ENCODE results near the gene STAG1. TPM values are rescaled to one million over a fixed set of nuclear protein-coding genes. Genes with fewer than 3 reads are reported as not detected.

The STAG1 gene
- total RNA-seq, 1 experiment from 2014 or later = 34.6 TPM

DNA sequence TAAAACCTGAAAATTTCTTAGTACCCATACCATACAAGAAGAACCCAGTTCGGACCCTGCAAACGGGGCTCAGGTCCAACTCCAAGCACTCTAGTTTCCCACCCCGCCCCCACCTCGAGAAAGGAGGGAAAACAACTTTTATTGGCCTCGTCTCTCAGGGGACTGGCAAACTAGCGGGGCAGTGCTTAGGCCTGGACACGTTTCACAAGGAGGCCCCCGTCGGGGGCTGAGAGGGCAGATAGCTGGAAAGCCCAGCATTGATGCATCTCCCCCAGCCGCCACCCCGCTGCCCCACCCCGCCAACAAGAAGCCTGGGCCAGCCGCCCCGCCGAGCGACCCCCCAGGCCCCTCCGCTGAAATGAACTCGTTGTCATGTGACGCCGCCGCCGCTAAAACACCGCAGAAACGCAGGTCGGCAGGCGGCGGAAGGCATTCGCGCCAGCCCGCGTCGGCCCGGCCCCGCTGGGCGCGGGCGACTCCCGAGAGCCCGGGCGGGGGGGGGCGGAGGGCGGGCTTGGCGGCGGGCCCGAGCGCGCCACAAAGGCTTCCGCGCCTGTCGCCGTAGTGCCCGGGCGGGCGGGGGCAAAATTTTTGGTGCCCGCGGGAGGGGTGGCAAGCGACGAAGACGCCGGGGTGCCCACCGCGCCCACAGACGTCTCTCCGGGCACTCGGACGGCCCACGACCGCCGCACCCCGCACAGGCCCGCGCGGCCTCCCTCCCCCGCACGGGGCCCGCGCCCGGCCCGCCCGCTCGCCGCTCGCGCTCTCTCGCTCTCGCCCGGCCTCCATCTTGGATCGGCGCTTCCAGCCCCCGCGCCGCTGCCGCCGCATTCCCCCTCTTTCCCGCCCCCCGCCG is 634 bp downstream of the STAG1 start:
- TF ChIP-seq, protein P1, sequence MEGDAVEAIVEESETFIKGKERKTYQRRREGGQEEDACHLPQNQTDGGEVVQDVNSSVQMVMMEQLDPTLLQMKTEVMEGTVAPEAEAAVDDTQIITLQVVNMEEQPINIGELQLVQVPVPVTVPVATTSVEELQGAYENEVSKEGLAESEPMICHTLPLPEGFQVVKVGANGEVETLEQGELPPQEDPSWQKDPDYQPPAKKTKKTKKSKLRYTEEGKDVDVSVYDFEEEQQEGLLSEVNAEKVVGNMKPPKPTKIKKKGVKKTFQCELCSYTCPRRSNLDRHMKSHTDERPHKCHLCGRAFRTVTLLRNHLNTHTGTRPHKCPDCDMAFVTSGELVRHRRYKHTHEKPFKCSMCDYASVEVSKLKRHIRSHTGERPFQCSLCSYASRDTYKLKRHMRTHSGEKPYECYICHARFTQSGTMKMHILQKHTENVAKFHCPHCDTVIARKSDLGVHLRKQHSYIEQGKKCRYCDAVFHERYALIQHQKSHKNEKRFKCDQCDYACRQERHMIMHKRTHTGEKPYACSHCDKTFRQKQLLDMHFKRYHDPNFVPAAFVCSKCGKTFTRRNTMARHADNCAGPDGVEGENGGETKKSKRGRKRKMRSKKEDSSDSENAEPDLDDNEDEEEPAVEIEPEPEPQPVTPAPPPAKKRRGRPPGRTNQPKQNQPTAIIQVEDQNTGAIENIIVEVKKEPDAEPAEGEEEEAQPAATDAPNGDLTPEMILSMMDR (conservative IDR thresholded peaks at IDR 0.05) = no peak
- Histone ChIP-seq H4K8ac (replicated peaks; ENCODE audit: insufficient read length, low read depth, low read length) (no peak overlapping the region), H2BK5ac (ENCODE audit: insufficient read length, low read length) (peak overlapping the region; percentile 88), H3K4me2 (ENCODE audit: insufficient read depth, insufficient read length, low read length) (peak overlapping the region; percentile 95), H3K27me3 (ENCODE audit: insufficient read depth, low read length) (no peaks in the 10 kb centered on the region), H2AFZ (ENCODE audit: low read length) (no peak overlapping the region), H3T11ph (ENCODE audit: low read length) (no peak overlapping the region), H3K56ac (ENCODE audit: insufficient read length, low read depth, low read length) (peak overlapping the region; percentile 92), H2AK5ac (ENCODE audit: insufficient read length, low read length) (no peak overlapping the region), H3K9me3 (ENCODE audit: control insufficient read depth, low read depth, low read length) (no peaks in the 10 kb centered on the region), H3K14ac (ENCODE audit: insufficient read depth, low read length) (peak overlapping the region; percentile 97), H3K4ac (ENCODE audit: low read depth, low read length) (no peak overlapping the region; the same call in 1 of the 2 replicates), H3K23ac (ENCODE audit: insufficient read length, low read depth, low read length) (no peak overlapping the region), H4K5ac (ENCODE audit: insufficient read length, low read depth, low read length) (no peak overlapping the region), H3K4me1 (ENCODE audit: insufficient read depth, low read length) (peaks cover 5% of the 10 kb centered on the region; the same call in 1 of the 2 replicates), H3K27ac (ENCODE audit: insufficient read length, low read depth, low read length) (peak overlapping the region; percentile 81), H2BK12ac (ENCODE audit: insufficient read length, low read depth, low read length) (peak overlapping the region; percentile 67), H2BK15ac (ENCODE audit: low read depth, low read length) (no peak overlapping the region), H2BK120ac (ENCODE audit: low read depth, low read length, poor library complexity, severe bottlenecking) (no peak overlapping the region), H2BK20ac (ENCODE audit: low read depth, low read length, poor library complexity, severe bottlenecking) (no peak overlapping the region), H3K79me2 (ENCODE audit: insufficient read depth, low read length) (peaks cover 23% of the 10 kb centered on the region; the same call in 1 of the 2 replicates), H4K91ac (ENCODE audit: insufficient read length, low read depth, low read length) (no peak overlapping the region), H3K23me2 (ENCODE audit: insufficient read length, low read depth, low read length, poor library complexity, severe bottlenecking) (peaks cover 12% of the 10 kb centered on the region), H3K9ac (ENCODE audit: extremely low read depth, insufficient read length, low read length) (peak overlapping the region; percentile 84), H3K18ac (ENCODE audit: insufficient read length, low read depth, low read length) (peak overlapping the region; percentile 96), H4K20me1 (ENCODE audit: control insufficient read depth, insufficient read depth, insufficient read length) (no peaks in the 10 kb centered on the region), H3K79me1 (ENCODE audit: insufficient read depth, low read depth, low read length, poor library complexity, severe bottlenecking) (no peaks in the 10 kb centered on the region)
- Mint-ChIP-seq H3K4me3 (peak overlapping the region; percentile 75 to 95), H3K27me3 (ENCODE audit: low read depth) (no peaks in the 10 kb centered on the region), H3K27ac (peak overlapping the region; percentile 98 to 100 (median 99)), H3K36me3 (ENCODE audit: insufficient read depth in 1 of 3, low read depth in 3 of 3) (no peaks in the 10 kb centered on the region; a peak in 1 of 7 replicates), H3K4me1 (peaks cover 41 to 43% of the 10 kb centered on the region in 2 experiments), H3K9me3 (no peaks in the 10 kb centered on the region)
- DNase-seq = peak; percentile 76
- no CpG with 5 or more reads among the region's 97 CpGs for WGBS (ENCODE audit: extremely low coverage, insufficient read length, low lambda C conversion rate)

All from H9 (cell line).